K562 (cell line): Measurements from ENCODE around the gene ACSBG1. TPM values are rescaled to one million over a fixed set of nuclear protein-coding genes. Genes with fewer than 3 reads are reported as not detected.

Experiments used
- ATAC-seq: fragments of 200-7000 bp; cut with Tn5 transposase; 3 replicates; pipeline ENCODE4 v1.9.1; 2020; ENCODE audit warnings: moderate library complexity
- BruUV-seq: library from RNA; stranded (reverse); fragments of 400-500 nt; replicated peaks from 2 replicates; lab custom pipeline; 2021; lab: Mats Ljungman, UMichigan
- CTCF ChIA-PET: fragments of 300-600 bp; formaldehyde crosslinking; extraction: SDS; loops from one replicate; lab custom pipeline; 2021; ENCODE audit warnings: low intra/inter-chr PET ratio; lab: Yijun Ruan, JAX
- POLR2A ChIA-PET: fragments of 300-600, 350-650 bp; sonication (Branson Sonifier 250); formaldehyde crosslinking; extraction: SDS; loops from one replicate; lab custom pipeline; 2021; ENCODE audit warnings: antibody characterized with exemption, inconsistent platforms; lab: Yijun Ruan, JAX
- DNase-seq, 4 experiments: peaks; one replicate each; pipeline versions ENCODE4 v3.0.0 to v3.0.0-alpha.2; 2011 to 2018; ENCODE audit warnings: low spot score in 3 of 4, mixed read lengths in 3 of 4; ENCODE audit errors: extremely low read depth in 1 of 4
- FAIRE-seq: peaks from 2 replicates; lab custom pipeline; 2011; peaks lifted over from hg19 to GRCh38; lab: Jason Lieb, UNC
- H2AFZ ChIP-seq: 2 replicates; pipeline ENCODE4 v1.6.0; 2011; ENCODE audit warnings: low read depth, low read length, control low read depth, inconsistent platforms
- H3K27ac ChIP-seq: fragments of 200-600 bp; 3 replicates; pipeline ENCODE4 v1.8.0; 2011; ENCODE audit warnings: low read depth, mild to moderate bottlenecking, control low read depth, inconsistent platforms, low read length, moderate library complexity, mixed read lengths; ENCODE audit errors: extremely low read depth
- H3K27me3 ChIP-seq, 2 experiments: fragments of 300-600 bp in 1 of 2; 2 replicates in 1 of 2; 3 replicates in 1 of 2; pipeline versions ENCODE4 v1.6.0 to v1.8.0; 2011; ENCODE audit warnings: inconsistent platforms in 2 of 2, low read length in 2 of 2, mild to moderate bottlenecking in 1 of 2, mixed read lengths in 1 of 2, moderate library complexity in 1 of 2; ENCODE audit not compliant: control insufficient read depth in 2 of 2, insufficient read depth in 2 of 2
- H3K36me3 ChIP-seq: fragments of 300-600 bp; 3 replicates; pipeline ENCODE4 v1.8.0; 2011; ENCODE audit warnings: mild to moderate bottlenecking, low read length, inconsistent platforms; ENCODE audit not compliant: control insufficient read depth, insufficient read depth
- H3K4me1 ChIP-seq, 2 experiments: fragments of 200-600 bp in 1 of 2; replicated peaks in 1 of 2; 2 replicates in 1 of 2; 3 replicates in 1 of 2; pipeline versions ENCODE4 v1.5.1 to v1.8.0; 2011; ENCODE audit warnings: inconsistent platforms in 2 of 2, low read length in 2 of 2, mild to moderate bottlenecking in 1 of 2, mixed read lengths in 1 of 2, moderate library complexity in 1 of 2; ENCODE audit not compliant: control insufficient read depth in 2 of 2, insufficient read depth in 2 of 2
- H3K4me2 ChIP-seq: 2 replicates; pipeline ENCODE4 v1.6.1; 2011; ENCODE audit warnings: low read length, control low read depth, inconsistent platforms, mixed read lengths; ENCODE audit not compliant: insufficient read depth
- H3K4me3 ChIP-seq: fragments of 200-600 bp; sonication (generic), shearing (Covaris generic); 2 replicates; pipeline ENCODE4 v1.5.1; 2016; ENCODE audit warnings: control low read depth, inconsistent platforms
- H3K79me2 ChIP-seq: fragments of 200-600 bp; 3 replicates; pipeline ENCODE4 v1.8.0; 2011; ENCODE audit warnings: low read length, inconsistent platforms; ENCODE audit not compliant: control insufficient read depth, insufficient read depth
- H3K9ac ChIP-seq, 2 experiments: 2 replicates each; pipeline versions ENCODE4 v1.6.0 to v1.6.1; 2011; ENCODE audit warnings: low read depth in 2 of 2, low read length in 2 of 2, control low read depth in 1 of 2, inconsistent platforms in 1 of 2, mild to moderate bottlenecking in 1 of 2, mixed read lengths in 1 of 2; ENCODE audit not compliant: insufficient read depth in 1 of 2
- H3K9me1 ChIP-seq: one replicate; pipeline ENCODE4 v1.6.0; 2011; ENCODE audit warnings: inconsistent platforms, mild to moderate bottlenecking, low read length, moderate library complexity; ENCODE audit not compliant: control insufficient read depth, insufficient read depth
- H3K9me3 ChIP-seq: replicated peaks from 2 replicates; pipeline ENCODE4 v1.5.1; 2011; ENCODE audit warnings: low read depth, low read length, inconsistent platforms; ENCODE audit not compliant: control insufficient read depth, insufficient read depth
- H4K20me1 ChIP-seq: replicated peaks from 2 replicates; pipeline ENCODE4 v1.6.1; 2011; ENCODE audit warnings: low read length, inconsistent platforms, mixed read lengths; ENCODE audit not compliant: control insufficient read depth, insufficient read depth
- DNMT1 ChIP-seq: fragments of 450-650 bp; IDR thresholded peaks from 2 replicates; pipeline ENCODE4 v1.6.1; 2016; ENCODE audit warnings: antibody characterized with exemption, mild to moderate bottlenecking
- ETV5 ChIP-seq: sonication (generic); formaldehyde crosslinking; IDR thresholded peaks from 2 replicates; pipeline ENCODE4 v1.4.0; 2020; ENCODE audit warnings: low read depth, mild to moderate bottlenecking, missing genetic modification reagents
- NFATC3 ChIP-seq: fragments of 450-650 bp; IDR thresholded peaks from 2 replicates; pipeline ENCODE4 v1.6.1; 2017; ENCODE audit warnings: mild to moderate bottlenecking
- NONO ChIP-seq, 2 experiments: fragments of 200-400 bp in 1 of 2; fragments of 450-650 bp in 1 of 2; formaldehyde crosslinking in 1 of 2; IDR thresholded peaks; 2 replicates each; pipeline ENCODE4 v1.6.1; 2017; ENCODE audit warnings: low read depth in 2 of 2, mild to moderate bottlenecking in 2 of 2, moderate library complexity in 2 of 2, low read length in 1 of 2
- PHF8 ChIP-seq: fragments of 200-600 bp; sonication (generic); IDR thresholded peaks from 2 replicates; pipeline ENCODE4 v1.6.1; 2012; ENCODE audit warnings: mixed run types, mild to moderate bottlenecking, inconsistent platforms, low read length, moderate library complexity, borderline replicate concordance
- PPARD ChIP-seq: fragments of 250-450 bp; sonication (Bioruptor Pico); IDR thresholded peaks from 2 replicates; pipeline ENCODE4 v1.8.0; 2022; ENCODE audit warnings: inconsistent platforms, mild to moderate bottlenecking, moderate library complexity
- RBM25 ChIP-seq: fragments of 200-400 bp; formaldehyde crosslinking; IDR thresholded peaks from 2 replicates; pipeline ENCODE4 v1.6.1; 2018; ENCODE audit warnings: low read length, low read depth, moderate library complexity; ENCODE audit not compliant: severe bottlenecking
- STAT5A ChIP-seq: IDR thresholded peaks from 2 replicates; pipeline ENCODE4 v1.6.1; 2012; ENCODE audit warnings: low read length, inconsistent platforms, borderline replicate concordance
- TRIM28 ChIP-seq: fragments of 450-650 bp; IDR thresholded peaks from 2 replicates; pipeline ENCODE4 v1.6.1; 2017
- ZNF778 ChIP-seq: fragments of 450-650 bp; formaldehyde crosslinking; IDR thresholded peaks from 2 replicates; pipeline ENCODE4 v1.4.0; 2020; ENCODE audit warnings: mild to moderate bottlenecking, moderate library complexity
- ZNF830 ChIP-seq: fragments of 250-450 bp; sonication (Bioruptor Pico); IDR thresholded peaks from 2 replicates; pipeline ENCODE4 v1.5.0; 2021; ENCODE audit warnings: mild to moderate bottlenecking
- whole genome bisulfite sequencing: fragments of 100-300 bp; shearing (Covaris generic); methylation state at CpG from one replicate; pipeline ENCODE4 v1.1.6; 2016; ENCODE audit warnings: low coverage, mixed read lengths; ENCODE audit not compliant: insufficient coverage; ENCODE audit errors: missing lambda C conversion rate; 5-methylcytosine and 5-hydroxymethylcytosine counted together
- in situ Hi-C: fragments of 300-500 bp; cut with MboI; formaldehyde crosslinking; loops from 4 replicates; pipeline ENCODE4 v1.15.0; 2018; ENCODE audit warnings: inconsistent platforms, mixed read lengths
- intact Hi-C: fragments of 100-400 bp; cut with micrococcal nuclease; formaldehyde crosslinking; loops from 2 replicates; pipeline ENCODE4 v1.14.2; 2022
- polyA plus RNA-seq, 8 experiments: library from polyadenylated mRNA; depleted of rRNA in 4 of 8; stranded (reverse) in 5 of 8; unstranded in 3 of 8; fragments of >200 nt; fragmentation: Nextera tagmentation in 2 of 8; fragmentation: Illumina TruSeq in 1 of 8; extraction: Ambion mirVana in 2 of 8; extraction: Trizol in 1 of 8; gene quantifications; 2 replicates each; pipeline versions ENCODE4 v1.2.1 to v1.2.3, GENCODE V29; 2011 to 2014; ENCODE audit warnings: inconsistent platforms in 1 of 8, missing spikeins in 1 of 8
- total RNA-seq, 7 experiments: library from RNA; depleted of rRNA in 6 of 7; stranded (reverse); fragments of >200 nt in 6 of 7; fragmentation: Illumina TruSeq in 2 of 7; extraction: Trizol in 2 of 7; gene quantifications; 2 replicates each; pipeline versions ENCODE4 v1.2.1 to v1.2.3, GENCODE V29; 2011 to 2021; ENCODE audit warnings: low replicate concordance in 1 of 7
- TF ChIP-seq, protein P1 (sequence below): fragments of 250-450 bp; sonication (Bioruptor Pico); IDR thresholded peaks from 2 replicates; pipeline ENCODE4 v1.8.0; 2022; ENCODE audit warnings: moderate library complexity, mild to moderate bottlenecking, inconsistent platforms
- TF ChIP-seq, protein P2 (sequence below): sonication (generic); formaldehyde crosslinking; IDR thresholded peaks from 2 replicates; pipeline ENCODE4 v1.8.0; 2022; ENCODE audit warnings: missing genetic modification reagents, mild to moderate bottlenecking, moderate library complexity, borderline replicate concordance
- TF ChIP-seq, protein P3 (sequence below): fragments of 250-450 bp; sonication (Bioruptor Pico); IDR thresholded peaks from 2 replicates; pipeline ENCODE4 v1.5.0; 2020; ENCODE audit warnings: mild to moderate bottlenecking
- TF ChIP-seq, protein P4 (sequence below): sonication (generic); formaldehyde crosslinking; IDR thresholded peaks from 2 replicates; pipeline ENCODE4 v1.8.1; 2023; ENCODE audit warnings: mild to moderate bottlenecking, missing genetic modification reagents

Gene ACSBG1
- total and polyA plus RNA-seq, 9 of the 15 experiments (the other 6 are each of a cell fraction or from before 2014, with no cell fraction given): 0.36 to 6.4 (median 2.5) TPM

DNA sequence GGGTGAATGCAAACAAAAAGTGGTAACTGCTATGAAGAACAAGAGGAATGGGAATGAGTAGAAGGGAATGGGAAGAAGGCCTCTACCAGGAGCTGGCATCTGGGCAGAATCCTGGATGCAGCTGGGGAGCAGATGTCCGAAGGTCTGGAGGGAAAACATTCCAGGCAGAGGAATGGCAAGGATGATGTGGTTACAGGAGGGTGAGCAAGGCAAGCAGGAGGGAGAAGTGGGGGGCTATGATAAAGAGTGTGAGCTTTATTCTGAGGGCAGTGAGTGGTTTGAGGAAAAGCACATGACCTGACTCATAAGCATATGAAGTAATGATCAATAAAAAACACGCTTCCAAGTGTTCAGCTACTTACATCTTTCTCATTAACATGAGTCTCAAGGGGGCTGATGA is 48.0 kb upstream of the ACSBG1 start (continued):
- no peak for TF ChIP-seq RBM25
- no peak for TF ChIP-seq ZNF830
- no peak for TF ChIP-seq STAT5A
- no peak for TF ChIP-seq ETV5 (CRISPR knock-in tag)

DNA sequence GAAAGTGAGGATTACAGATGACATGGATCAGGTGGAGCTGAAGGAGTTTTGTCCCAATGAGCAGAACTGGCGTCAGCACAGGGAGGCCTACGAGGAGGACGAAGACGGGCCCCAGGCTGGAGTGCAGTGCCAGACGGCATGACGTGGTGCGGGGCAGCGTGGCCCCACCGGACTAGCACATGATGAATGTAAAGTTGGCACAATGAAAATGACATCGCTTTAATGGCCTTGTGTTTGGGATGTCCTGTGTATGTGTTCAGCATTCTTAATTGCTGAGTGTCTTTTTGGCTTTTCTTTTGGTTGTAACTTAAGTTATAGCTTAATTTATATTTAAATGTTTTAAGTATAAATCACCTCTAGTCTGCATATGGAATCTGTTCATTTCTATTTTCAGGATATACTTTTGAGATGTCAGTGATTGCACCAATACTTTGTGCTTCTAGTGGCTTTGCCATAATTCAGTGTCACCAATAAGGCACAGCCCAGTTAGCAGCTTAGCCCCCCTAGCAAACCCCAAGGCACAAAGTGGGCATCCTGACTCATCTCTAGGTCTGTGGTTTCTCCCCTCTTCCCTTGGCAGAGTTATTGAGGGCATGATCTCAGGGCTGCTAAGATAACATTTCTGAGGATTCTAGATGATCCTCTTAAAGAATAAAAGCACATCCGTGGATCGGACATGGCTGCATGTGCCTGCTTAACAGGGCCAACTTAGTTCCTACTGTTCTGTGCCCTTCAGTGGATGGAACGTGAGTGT is 46.1 kb upstream of the ACSBG1 start:
- H3K4me1 ChIP-seq: peaks cover 17% of the 10 kb centered on the region in 2 experiments
- ATAC-seq (no peak), DNase-seq (no peak), FAIRE-seq (no peak)
- POLR2A ChIA-PET: interaction anchor here (0.6 to 2.6 kb wide), 6 partner anchors 11 to 191 kb away, joined by 3 to 11 read pairs (median 4); partner anchors contain the start of gene SKIC8
- H3K27ac ChIP-seq: no peak overlapping the region
- CTCF ChIA-PET: no interaction called here
- no peaks in the 10 kb centered on the region for H3K9me1 ChIP-seq
- intact Hi-C loops: no loop called here
- no peak overlapping the region for H3K4me3 ChIP-seq
- no TSS peak for BruUV-seq
- no peak overlapping the region for H3K4me2 ChIP-seq
- in situ Hi-C loops: no loop called here
- peaks cover 65% of the 10 kb centered on the region; the same call in 2 of the 3 replicates for H3K36me3 ChIP-seq
- H3K79me2 ChIP-seq: no peaks in the 10 kb centered on the region
- WGBS: 92% methylated on average over 13 of the region's 13 CpGs
- 0 out of 4 replicates have a peak overlapping the region, but pooled peaks of 1 of the 2 experiments have one; percentile 21 for H3K9ac ChIP-seq
- no peaks in the 10 kb centered on the region for H4K20me1 ChIP-seq
- H3K9me3 ChIP-seq: no peaks in the 10 kb centered on the region
- H3K27me3 ChIP-seq: no peaks in the 10 kb centered on the region
- no peak overlapping the region for H2AFZ ChIP-seq
- TF ChIP-seq, protein P1, sequence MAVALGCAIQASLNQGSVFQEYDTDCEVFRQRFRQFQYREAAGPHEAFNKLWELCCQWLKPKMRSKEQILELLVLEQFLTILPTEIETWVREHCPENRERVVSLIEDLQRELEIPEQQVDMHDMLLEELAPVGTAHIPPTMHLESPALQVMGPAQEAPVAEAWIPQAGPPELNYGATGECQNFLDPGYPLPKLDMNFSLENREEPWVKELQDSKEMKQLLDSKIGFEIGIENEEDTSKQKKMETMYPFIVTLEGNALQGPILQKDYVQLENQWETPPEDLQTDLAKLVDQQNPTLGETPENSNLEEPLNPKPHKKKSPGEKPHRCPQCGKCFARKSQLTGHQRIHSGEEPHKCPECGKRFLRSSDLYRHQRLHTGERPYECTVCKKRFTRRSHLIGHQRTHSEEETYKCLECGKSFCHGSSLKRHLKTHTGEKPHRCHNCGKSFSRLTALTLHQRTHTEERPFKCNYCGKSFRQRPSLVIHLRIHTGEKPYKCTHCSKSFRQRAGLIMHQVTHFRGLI (CRISPR knock-in tag): no peak
- TF ChIP-seq, protein P2, sequence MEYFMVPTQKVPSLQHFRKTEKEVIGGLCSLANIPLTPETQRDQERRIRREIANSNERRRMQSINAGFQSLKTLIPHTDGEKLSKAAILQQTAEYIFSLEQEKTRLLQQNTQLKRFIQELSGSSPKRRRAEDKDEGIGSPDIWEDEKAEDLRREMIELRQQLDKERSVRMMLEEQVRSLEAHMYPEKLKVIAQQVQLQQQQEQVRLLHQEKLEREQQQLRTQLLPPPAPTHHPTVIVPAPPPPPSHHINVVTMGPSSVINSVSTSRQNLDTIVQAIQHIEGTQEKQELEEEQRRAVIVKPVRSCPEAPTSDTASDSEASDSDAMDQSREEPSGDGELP (CRISPR knock-in tag): no peak
- TF ChIP-seq ZNF778 (CRISPR knock-in tag): no peak
- no peak for TF ChIP-seq TRIM28
- TF ChIP-seq DNMT1: no peak
- no peak for TF ChIP-seq NONO (IDR thresholded peaks at IDR 0.05; ENCODE audit: low read depth in 2 of 2, low read length in 1 of 2)
- no peak for TF ChIP-seq PHF8
- TF ChIP-seq NFATC3: no peak
- TF ChIP-seq, protein P3, sequence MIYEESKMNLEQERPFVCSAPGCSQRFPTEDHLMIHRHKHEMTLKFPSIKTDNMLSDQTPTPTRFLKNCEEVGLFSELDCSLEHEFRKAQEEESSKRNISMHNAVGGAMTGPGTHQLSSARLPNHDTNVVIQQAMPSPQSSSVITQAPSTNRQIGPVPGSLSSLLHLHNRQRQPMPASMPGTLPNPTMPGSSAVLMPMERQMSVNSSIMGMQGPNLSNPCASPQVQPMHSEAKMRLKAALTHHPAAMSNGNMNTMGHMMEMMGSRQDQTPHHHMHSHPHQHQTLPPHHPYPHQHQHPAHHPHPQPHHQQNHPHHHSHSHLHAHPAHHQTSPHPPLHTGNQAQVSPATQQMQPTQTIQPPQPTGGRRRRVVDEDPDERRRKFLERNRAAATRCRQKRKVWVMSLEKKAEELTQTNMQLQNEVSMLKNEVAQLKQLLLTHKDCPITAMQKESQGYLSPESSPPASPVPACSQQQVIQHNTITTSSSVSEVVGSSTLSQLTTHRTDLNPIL (CRISPR knock-in tag): no peak
- TF ChIP-seq, protein P4, sequence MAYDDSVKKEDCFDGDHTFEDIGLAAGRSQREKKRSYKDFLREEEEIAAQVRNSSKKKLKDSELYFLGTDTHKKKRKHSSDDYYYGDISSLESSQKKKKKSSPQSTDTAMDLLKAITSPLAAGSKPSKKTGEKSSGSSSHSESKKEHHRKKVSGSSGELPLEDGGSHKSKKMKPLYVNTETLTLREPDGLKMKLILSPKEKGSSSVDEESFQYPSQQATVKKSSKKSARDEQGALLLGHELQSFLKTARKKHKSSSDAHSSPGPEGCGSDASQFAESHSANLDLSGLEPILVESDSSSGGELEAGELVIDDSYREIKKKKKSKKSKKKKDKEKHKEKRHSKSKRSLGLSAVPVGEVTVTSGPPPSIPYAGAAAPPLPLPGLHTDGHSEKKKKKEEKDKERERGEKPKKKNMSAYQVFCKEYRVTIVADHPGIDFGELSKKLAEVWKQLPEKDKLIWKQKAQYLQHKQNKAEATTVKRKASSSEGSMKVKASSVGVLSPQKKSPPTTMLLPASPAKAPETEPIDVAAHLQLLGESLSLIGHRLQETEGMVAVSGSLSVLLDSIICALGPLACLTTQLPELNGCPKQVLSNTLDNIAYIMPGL (CRISPR knock-in tag): no peak
- TF ChIP-seq PPARD: no peak
